GM12801 (cell line): ENCODE measurements around the gene CMTM3.

Source experiments
- CTCF ChIP-seq: IDR thresholded peaks from one replicate; pipeline ENCODE4 v1.5.1; 2011; ENCODE audit warnings: control low read depth; ENCODE audit not compliant: insufficient read length; ENCODE audit errors: extremely low read depth

Gene CMTM3

GRCh38 chr16:66660422-66661209, 56.1 kb downstream of the CMTM3 start:
- no peak for TF ChIP-seq CTCF

- no peak for TF ChIP-seq CTCF
Measured at GRCh38 chr16:66661210-66661560, 56.7 kb downstream of the CMTM3 start.

- TF ChIP-seq CTCF, result no peak
Measured at GRCh38 chr16:66662445-66663194, 58.1 kb downstream of the CMTM3 start.
